Measurements from ENCODE around the gene BPIFB4.
"Not testable (repeated sequence)": the region's sequence is repeated elsewhere in the genome, so short reads cannot be mapped to it uniquely, and the experiment has no call there.

Gene BPIFB4

GRCh38 chr20:33086052-33086722 is 6.7 kb downstream of the BPIFB4 start:
- DNase-seq (ENCODE audit: low read depth) = no peak

- no peak for DNase-seq (ENCODE audit: low read depth)
Measured at GRCh38 chr20:33091147-33091546, 11.7 kb downstream of the BPIFB4 start.

- no peak for DNase-seq (ENCODE audit: low read depth)
Measured at GRCh38 chr20:33091693-33092092, 12.2 kb downstream of the BPIFB4 start.

- DNase-seq (ENCODE audit: low read depth) = no peak
Measured at GRCh38 chr20:33092361-33092760, 12.9 kb downstream of the BPIFB4 start.

GRCh38 chr20:33093074-33093473 is 13.6 kb downstream of the BPIFB4 start:
- DNase-seq (ENCODE audit: low read depth) = no peak

GRCh38 chr20:33093582-33093981 is 14.1 kb downstream of the BPIFB4 start:
- no peak for DNase-seq (ENCODE audit: low read depth)

- DNase-seq (ENCODE audit: low read depth) = no peak
Measured at GRCh38 chr20:33095249-33095648, 15.8 kb downstream of the BPIFB4 start.

- DNase-seq (ENCODE audit: low read depth) = not testable (repeated sequence)
Measured at GRCh38 chr20:33095902-33096584, 16.6 kb downstream of the BPIFB4 start.

- DNase-seq (ENCODE audit: low read depth) = no peak
Measured at GRCh38 chr20:33097001-33097400, 17.6 kb downstream of the BPIFB4 start.

GRCh38 chr20:33099843-33100538 is 20.5 kb downstream of the BPIFB4 start:
- DNase-seq (ENCODE audit: low read depth) = no peak

- no peak for DNase-seq (ENCODE audit: low read depth)
Measured at GRCh38 chr20:33103556-33103955, 24.1 kb downstream of the BPIFB4 start.

- DNase-seq (ENCODE audit: low read depth) = no peak
Measured at GRCh38 chr20:33104336-33104735, 24.9 kb downstream of the BPIFB4 start.

GRCh38 chr20:33105316-33105924 is 26.0 kb downstream of the BPIFB4 start:
- DNase-seq (ENCODE audit: low read depth) = no peak

- not testable (repeated sequence) for DNase-seq (ENCODE audit: low read depth)
Measured at GRCh38 chr20:33106058-33106620, 26.7 kb downstream of the BPIFB4 start.

- no peak for DNase-seq (ENCODE audit: low read depth)
Measured at GRCh38 chr20:33108661-33109060, 29.2 kb downstream of the BPIFB4 start.

- DNase-seq (ENCODE audit: low read depth) = no peak
Measured at GRCh38 chr20:33110147-33110825, 30.8 kb downstream of the BPIFB4 start.

- DNase-seq (ENCODE audit: low read depth) = no peak
Measured at GRCh38 chr20:33111306-33111705, 31.9 kb downstream of the BPIFB4 start.

- DNase-seq (ENCODE audit: low read depth) = no peak
Measured at GRCh38 chr20:33112547-33113386, 33.3 kb downstream of the BPIFB4 start.

- no peak for DNase-seq (ENCODE audit: low read depth)
Measured at GRCh38 chr20:33113387-33113908, 34.0 kb downstream of the BPIFB4 start.

- DNase-seq (ENCODE audit: low read depth) = not testable (repeated sequence)
Measured at GRCh38 chr20:33115501-33115900, 36.1 kb downstream of the BPIFB4 start.

All from stimulated activated CD8-positive, alpha-beta memory T cell treated with anti-CD3 and anti-CD28 coated beads, Interleukin-15, amount 100 ng/mL, for 24 hours (primary cell).